ENCODE data around the gene MYO1G. TPM values are rescaled to one million over a fixed set of nuclear protein-coding genes. Genes with fewer than 3 reads are reported as not detected.

The MYO1G gene
- total RNA-seq, 1 experiment from 2014 or later, result 0.46 TPM

DNA sequence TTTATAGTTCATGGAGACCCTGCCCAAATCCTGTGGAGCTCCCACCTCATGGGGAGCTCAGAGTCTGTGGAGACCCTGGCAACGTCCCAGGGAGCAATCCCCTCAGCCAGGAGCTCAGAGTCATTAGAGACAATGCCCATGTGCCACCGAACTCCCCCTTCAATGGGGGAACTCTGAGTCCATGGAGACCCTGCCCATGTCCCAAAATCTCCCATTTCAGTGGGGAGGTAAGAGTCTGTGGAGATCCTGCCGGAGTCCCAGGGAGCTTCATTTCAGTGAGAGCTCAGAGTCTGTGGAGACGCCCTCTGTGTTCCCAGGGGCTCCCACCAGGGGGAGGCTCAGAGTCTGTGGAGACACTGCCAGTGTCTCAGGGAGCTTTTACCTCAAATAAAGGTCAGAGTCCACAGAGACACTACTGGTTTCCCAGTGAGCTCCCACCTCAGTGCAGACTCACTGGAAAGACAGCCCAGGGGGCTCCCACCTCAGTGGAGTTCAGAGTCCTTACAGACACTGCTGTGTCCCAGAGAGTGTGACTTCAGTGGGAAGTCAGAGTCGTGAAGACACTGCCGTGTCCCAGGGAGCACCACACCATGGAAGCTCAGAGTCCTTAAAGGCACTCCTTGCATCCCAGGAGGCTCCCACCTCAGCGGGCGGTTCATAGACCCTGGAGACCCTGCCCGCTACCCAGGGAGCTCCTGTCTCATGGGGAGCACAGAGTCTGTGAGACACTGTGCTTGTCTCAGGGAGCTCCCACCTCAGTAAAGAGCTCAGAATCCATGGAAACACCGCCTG is 5.0 kb downstream of the MYO1G start:
- peak; percentile 64 for ATAC-seq
- no peak overlapping the region for H3K4me3 Mint-ChIP-seq
- no peaks in the 10 kb centered on the region; the same call in 1 of the 2 replicates for H3K27me3 Mint-ChIP-seq (ENCODE audit: low read depth)
- DNase-seq (ENCODE audit: low spot score), result peak; percentile 55
- ChIA-PET CTCF (interaction anchor here (0.6 to 3.3 kb wide), 43 partner anchors 9 to 305 kb away, joined by 3 to 139 read pairs (median 4); partner anchors contain the start of genes CCM2, H2AZ2, NACAD and RAMP3), POLR2A (interaction anchor here (0.8 to 1.5 kb wide), 4 partner anchors 8 to 11 kb away, joined by 3 to 4 read pairs (median 3); no protein-coding TSS in a partner anchor)
- no peak overlapping the region for H3K27ac Mint-ChIP-seq
- no peaks in the 10 kb centered on the region for H3K9me3 Mint-ChIP-seq
- H3K36me3 Mint-ChIP-seq, result no peaks in the 10 kb centered on the region
- TF ChIP-seq, protein P1, sequence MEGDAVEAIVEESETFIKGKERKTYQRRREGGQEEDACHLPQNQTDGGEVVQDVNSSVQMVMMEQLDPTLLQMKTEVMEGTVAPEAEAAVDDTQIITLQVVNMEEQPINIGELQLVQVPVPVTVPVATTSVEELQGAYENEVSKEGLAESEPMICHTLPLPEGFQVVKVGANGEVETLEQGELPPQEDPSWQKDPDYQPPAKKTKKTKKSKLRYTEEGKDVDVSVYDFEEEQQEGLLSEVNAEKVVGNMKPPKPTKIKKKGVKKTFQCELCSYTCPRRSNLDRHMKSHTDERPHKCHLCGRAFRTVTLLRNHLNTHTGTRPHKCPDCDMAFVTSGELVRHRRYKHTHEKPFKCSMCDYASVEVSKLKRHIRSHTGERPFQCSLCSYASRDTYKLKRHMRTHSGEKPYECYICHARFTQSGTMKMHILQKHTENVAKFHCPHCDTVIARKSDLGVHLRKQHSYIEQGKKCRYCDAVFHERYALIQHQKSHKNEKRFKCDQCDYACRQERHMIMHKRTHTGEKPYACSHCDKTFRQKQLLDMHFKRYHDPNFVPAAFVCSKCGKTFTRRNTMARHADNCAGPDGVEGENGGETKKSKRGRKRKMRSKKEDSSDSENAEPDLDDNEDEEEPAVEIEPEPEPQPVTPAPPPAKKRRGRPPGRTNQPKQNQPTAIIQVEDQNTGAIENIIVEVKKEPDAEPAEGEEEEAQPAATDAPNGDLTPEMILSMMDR (IDR thresholded peaks at IDR 0.05), result 0 out of 2 replicates have a peak, but pooled peaks have one; percentile 28
- TF ChIP-seq NFE2L1 (CRISPR knock-in tag; IDR thresholded peaks at IDR 0.05), result no peak
- TF ChIP-seq, protein P2, sequence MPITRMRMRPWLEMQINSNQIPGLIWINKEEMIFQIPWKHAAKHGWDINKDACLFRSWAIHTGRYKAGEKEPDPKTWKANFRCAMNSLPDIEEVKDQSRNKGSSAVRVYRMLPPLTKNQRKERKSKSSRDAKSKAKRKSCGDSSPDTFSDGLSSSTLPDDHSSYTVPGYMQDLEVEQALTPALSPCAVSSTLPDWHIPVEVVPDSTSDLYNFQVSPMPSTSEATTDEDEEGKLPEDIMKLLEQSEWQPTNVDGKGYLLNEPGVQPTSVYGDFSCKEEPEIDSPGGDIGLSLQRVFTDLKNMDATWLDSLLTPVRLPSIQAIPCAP (CRISPR knock-in tag; IDR thresholded peaks at IDR 0.05), result no peak
- TF ChIP-seq HMGA2 (CRISPR knock-in tag; IDR thresholded peaks at IDR 0.05), result no peak
- TF ChIP-seq, protein P3, sequence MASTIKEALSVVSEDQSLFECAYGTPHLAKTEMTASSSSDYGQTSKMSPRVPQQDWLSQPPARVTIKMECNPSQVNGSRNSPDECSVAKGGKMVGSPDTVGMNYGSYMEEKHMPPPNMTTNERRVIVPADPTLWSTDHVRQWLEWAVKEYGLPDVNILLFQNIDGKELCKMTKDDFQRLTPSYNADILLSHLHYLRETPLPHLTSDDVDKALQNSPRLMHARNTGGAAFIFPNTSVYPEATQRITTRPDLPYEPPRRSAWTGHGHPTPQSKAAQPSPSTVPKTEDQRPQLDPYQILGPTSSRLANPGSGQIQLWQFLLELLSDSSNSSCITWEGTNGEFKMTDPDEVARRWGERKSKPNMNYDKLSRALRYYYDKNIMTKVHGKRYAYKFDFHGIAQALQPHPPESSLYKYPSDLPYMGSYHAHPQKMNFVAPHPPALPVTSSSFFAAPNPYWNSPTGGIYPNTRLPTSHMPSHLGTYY (CRISPR knock-in tag; IDR thresholded peaks at IDR 0.05), result no peak
- H3K4me1 Mint-ChIP-seq, result no peaks in the 10 kb centered on the region

DNA sequence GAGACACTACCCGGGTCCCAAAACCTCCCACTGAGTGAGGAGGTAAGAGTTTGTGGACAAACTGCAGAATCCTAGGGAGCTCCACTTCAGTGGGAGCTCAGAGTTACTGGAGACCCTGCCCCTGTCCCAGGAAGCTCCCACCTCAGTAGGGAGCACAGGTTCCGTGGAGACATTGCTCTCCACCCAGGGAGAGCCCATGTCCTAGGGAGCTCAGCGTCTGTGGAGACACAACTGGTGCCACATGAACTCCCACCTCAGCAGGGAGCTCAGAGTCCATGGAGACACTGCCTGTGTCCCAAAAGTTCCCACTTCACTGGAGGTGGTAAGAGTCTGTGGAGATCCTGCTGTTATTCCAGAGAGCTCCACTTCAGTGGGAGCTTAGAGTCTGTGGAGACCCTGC is 6.3 kb downstream of the MYO1G start:
- no peaks in the 10 kb centered on the region for H3K4me1 Mint-ChIP-seq
- POLR2A ChIA-PET, result interaction anchor here (1.1 to 1.5 kb wide), 3 partner anchors 9 to 10 kb away, joined by 3 to 4 read pairs (median 3); no protein-coding TSS in a partner anchor
- CTCF ChIA-PET, result interaction anchor here (0.7 to 3.3 kb wide), 13 partner anchors 9 to 164 kb away, joined by 3 to 139 read pairs (median 13); partner anchors contain the start of genes CCM2, H2AZ2 and TBRG4
- H3K27me3 Mint-ChIP-seq (ENCODE audit: low read depth), result no peaks in the 10 kb centered on the region; the same call in 1 of the 2 replicates
- ATAC-seq, result no peak
- H3K4me3 Mint-ChIP-seq, result no peak overlapping the region
- no peaks in the 10 kb centered on the region for H3K9me3 Mint-ChIP-seq
- no peak for DNase-seq (ENCODE audit: low spot score)
- H3K27ac Mint-ChIP-seq, result no peak overlapping the region
- H3K36me3 Mint-ChIP-seq, result no peaks in the 10 kb centered on the region
- TF ChIP-seq IRF2 (CRISPR knock-in tag; IDR thresholded peaks at IDR 0.05; ENCODE audit: borderline replicate concordance, low read depth) (no peak), SMAD3 (CRISPR knock-in tag; IDR thresholded peaks at IDR 0.05; ENCODE audit: borderline replicate concordance) (no peak), TEAD4 (CRISPR knock-in tag; IDR thresholded peaks at IDR 0.05) (no peak), ZNF423 (CRISPR knock-in tag; IDR thresholded peaks at IDR 0.05) (no peak)
- TF ChIP-seq, protein P1 (IDR thresholded peaks at IDR 0.05), result no peak
- TF ChIP-seq, protein P4, sequence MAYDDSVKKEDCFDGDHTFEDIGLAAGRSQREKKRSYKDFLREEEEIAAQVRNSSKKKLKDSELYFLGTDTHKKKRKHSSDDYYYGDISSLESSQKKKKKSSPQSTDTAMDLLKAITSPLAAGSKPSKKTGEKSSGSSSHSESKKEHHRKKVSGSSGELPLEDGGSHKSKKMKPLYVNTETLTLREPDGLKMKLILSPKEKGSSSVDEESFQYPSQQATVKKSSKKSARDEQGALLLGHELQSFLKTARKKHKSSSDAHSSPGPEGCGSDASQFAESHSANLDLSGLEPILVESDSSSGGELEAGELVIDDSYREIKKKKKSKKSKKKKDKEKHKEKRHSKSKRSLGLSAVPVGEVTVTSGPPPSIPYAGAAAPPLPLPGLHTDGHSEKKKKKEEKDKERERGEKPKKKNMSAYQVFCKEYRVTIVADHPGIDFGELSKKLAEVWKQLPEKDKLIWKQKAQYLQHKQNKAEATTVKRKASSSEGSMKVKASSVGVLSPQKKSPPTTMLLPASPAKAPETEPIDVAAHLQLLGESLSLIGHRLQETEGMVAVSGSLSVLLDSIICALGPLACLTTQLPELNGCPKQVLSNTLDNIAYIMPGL (CRISPR knock-in tag; IDR thresholded peaks at IDR 0.05), result no peak
- TF ChIP-seq, protein P5, sequence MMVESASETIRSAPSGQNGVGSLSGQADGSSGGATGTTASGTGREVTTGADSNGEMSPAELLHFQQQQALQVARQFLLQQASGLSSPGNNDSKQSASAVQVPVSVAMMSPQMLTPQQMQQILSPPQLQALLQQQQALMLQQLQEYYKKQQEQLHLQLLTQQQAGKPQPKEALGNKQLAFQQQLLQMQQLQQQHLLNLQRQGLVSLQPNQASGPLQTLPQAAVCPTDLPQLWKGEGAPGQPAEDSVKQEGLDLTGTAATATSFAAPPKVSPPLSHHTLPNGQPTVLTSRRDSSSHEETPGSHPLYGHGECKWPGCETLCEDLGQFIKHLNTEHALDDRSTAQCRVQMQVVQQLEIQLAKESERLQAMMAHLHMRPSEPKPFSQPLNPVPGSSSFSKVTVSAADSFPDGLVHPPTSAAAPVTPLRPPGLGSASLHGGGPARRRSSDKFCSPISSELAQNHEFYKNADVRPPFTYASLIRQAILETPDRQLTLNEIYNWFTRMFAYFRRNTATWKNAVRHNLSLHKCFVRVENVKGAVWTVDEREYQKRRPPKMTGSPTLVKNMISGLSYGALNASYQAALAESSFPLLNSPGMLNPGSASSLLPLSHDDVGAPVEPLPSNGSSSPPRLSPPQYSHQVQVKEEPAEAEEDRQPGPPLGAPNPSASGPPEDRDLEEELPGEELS (CRISPR knock-in tag; IDR thresholded peaks at IDR 0.05), result no peak
- TF ChIP-seq, protein P6, sequence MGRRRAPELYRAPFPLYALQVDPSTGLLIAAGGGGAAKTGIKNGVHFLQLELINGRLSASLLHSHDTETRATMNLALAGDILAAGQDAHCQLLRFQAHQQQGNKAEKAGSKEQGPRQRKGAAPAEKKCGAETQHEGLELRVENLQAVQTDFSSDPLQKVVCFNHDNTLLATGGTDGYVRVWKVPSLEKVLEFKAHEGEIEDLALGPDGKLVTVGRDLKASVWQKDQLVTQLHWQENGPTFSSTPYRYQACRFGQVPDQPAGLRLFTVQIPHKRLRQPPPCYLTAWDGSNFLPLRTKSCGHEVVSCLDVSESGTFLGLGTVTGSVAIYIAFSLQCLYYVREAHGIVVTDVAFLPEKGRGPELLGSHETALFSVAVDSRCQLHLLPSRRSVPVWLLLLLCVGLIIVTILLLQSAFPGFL (CRISPR knock-in tag; IDR thresholded peaks at IDR 0.05; ENCODE audit: borderline replicate concordance), result no peak
